ENCODE results near the gene STAT4. TPM values are rescaled to one million over a fixed set of nuclear protein-coding genes. Genes with fewer than 3 reads are reported as not detected.

STAT4 gene
- total and polyA plus RNA-seq, 4 donors, result 0.85 to 7.9 (median 3.2) TPM

- Histone ChIP-seq H3K4me1 (ENCODE audit: control insufficient read depth in 4 of 4, insufficient read depth in 4 of 4, low read length in 3 of 4) (no peaks in the 10 kb centered on the region), H3K9ac (ENCODE audit: low read depth in 1 of 2, low read length in 2 of 2) (no peak overlapping the region), H3K4me3 (ENCODE audit: low read depth in 1 of 3, low read length in 3 of 3) (no peak overlapping the region), H3K36me3 (ENCODE audit: control insufficient read depth in 4 of 4, insufficient read depth in 3 of 4, low read depth in 1 of 4, low read length in 3 of 4) (no peaks in the 10 kb centered on the region), H3K27ac (ENCODE audit: low read depth in 1 of 2, low read length in 2 of 2) (no peak overlapping the region), H3K9me3 (ENCODE audit: control insufficient read depth in 4 of 4, low read length in 3 of 4) (no peaks in the 10 kb centered on the region), H3K27me3 (ENCODE audit: control insufficient read depth in 4 of 4, insufficient read depth in 4 of 4, low read length in 3 of 4) (no peaks in the 10 kb centered on the region)
- no peak for DNase-seq (ENCODE audit: low spot score)
- 89% methylated on average over 3 of the region's 3 CpGs for WGBS
- TF ChIP-seq ZBTB33 (IDR thresholded peaks at IDR 0.05) (no peak), JUND (IDR thresholded peaks at IDR 0.05) (no peak), FOXA2 (IDR thresholded peaks at IDR 0.05) (no peak), HNF4A (conservative IDR thresholded peaks at IDR 0.05) (no peak), RAD21 (IDR thresholded peaks at IDR 0.05) (no peak)
- TF ChIP-seq, protein P1, sequence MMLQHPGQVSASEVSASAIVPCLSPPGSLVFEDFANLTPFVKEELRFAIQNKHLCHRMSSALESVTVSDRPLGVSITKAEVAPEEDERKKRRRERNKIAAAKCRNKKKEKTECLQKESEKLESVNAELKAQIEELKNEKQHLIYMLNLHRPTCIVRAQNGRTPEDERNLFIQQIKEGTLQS (IDR thresholded peaks at IDR 0.05), result no peak
Observed at GRCh38 chr2:191197096-191197495, 46.3 kb upstream of the STAT4 start.

GRCh38 chr2:191195021-191195420 lies 44.2 kb upstream of the STAT4 start:
- Histone ChIP-seq H3K9ac (ENCODE audit: low read depth in 1 of 2, low read length in 2 of 2) (no peak overlapping the region), H3K9me3 (ENCODE audit: control insufficient read depth in 4 of 4, low read length in 3 of 4) (no peaks in the 10 kb centered on the region), H3K4me3 (ENCODE audit: low read depth in 1 of 3, low read length in 3 of 3) (no peak overlapping the region), H3K27me3 (ENCODE audit: control insufficient read depth in 4 of 4, insufficient read depth in 4 of 4, low read length in 3 of 4) (no peaks in the 10 kb centered on the region), H3K4me1 (ENCODE audit: control insufficient read depth in 4 of 4, insufficient read depth in 4 of 4, low read length in 3 of 4) (no peaks in the 10 kb centered on the region), H3K27ac (ENCODE audit: low read depth in 1 of 2, low read length in 2 of 2) (no peak overlapping the region), H3K36me3 (ENCODE audit: control insufficient read depth in 4 of 4, insufficient read depth in 3 of 4, low read depth in 1 of 4, low read length in 3 of 4) (no peaks in the 10 kb centered on the region)
- WGBS, result 91% methylated on average over 1 of the region's 1 CpG
- TF ChIP-seq HNF4A (conservative IDR thresholded peaks at IDR 0.05), result no peak
- TF ChIP-seq YY1 (IDR thresholded peaks at IDR 0.05), result no peak
- TF ChIP-seq EGR1 (IDR thresholded peaks at IDR 0.05; ENCODE audit: low read depth in 2 of 2), result no peak
- no peak for TF ChIP-seq FOXA1 (IDR thresholded peaks at IDR 0.05)
- TF ChIP-seq HNF4G (IDR thresholded peaks at IDR 0.05), result no peak
- TF ChIP-seq, protein P1 (IDR thresholded peaks at IDR 0.05), result no peak
- no peak for TF ChIP-seq SP1 (IDR thresholded peaks at IDR 0.05)
- TF ChIP-seq REST (IDR thresholded peaks at IDR 0.05), result no peak
- TF ChIP-seq ZBTB33 (IDR thresholded peaks at IDR 0.05), result no peak
- TF ChIP-seq, protein P2, sequence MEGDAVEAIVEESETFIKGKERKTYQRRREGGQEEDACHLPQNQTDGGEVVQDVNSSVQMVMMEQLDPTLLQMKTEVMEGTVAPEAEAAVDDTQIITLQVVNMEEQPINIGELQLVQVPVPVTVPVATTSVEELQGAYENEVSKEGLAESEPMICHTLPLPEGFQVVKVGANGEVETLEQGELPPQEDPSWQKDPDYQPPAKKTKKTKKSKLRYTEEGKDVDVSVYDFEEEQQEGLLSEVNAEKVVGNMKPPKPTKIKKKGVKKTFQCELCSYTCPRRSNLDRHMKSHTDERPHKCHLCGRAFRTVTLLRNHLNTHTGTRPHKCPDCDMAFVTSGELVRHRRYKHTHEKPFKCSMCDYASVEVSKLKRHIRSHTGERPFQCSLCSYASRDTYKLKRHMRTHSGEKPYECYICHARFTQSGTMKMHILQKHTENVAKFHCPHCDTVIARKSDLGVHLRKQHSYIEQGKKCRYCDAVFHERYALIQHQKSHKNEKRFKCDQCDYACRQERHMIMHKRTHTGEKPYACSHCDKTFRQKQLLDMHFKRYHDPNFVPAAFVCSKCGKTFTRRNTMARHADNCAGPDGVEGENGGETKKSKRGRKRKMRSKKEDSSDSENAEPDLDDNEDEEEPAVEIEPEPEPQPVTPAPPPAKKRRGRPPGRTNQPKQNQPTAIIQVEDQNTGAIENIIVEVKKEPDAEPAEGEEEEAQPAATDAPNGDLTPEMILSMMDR (IDR thresholded peaks at IDR 0.05; ENCODE audit: low read depth, low read length, missing input control), result no peak
- TF ChIP-seq RXRA (IDR thresholded peaks at IDR 0.05), result no peak
- TF ChIP-seq TAF1 (conservative IDR thresholded peaks at IDR 0.05), result no peak
- TF ChIP-seq FOXA2 (IDR thresholded peaks at IDR 0.05), result no peak
- no peak for TF ChIP-seq JUND (IDR thresholded peaks at IDR 0.05)
- TF ChIP-seq GABPA (IDR thresholded peaks at IDR 0.05 in 1 of 2, conservative IDR thresholded peaks at IDR 0.05 in 1 of 2), result no peak
- TF ChIP-seq RAD21 (IDR thresholded peaks at IDR 0.05), result no peak
- DNase-seq (ENCODE audit: low spot score), result no peak

Data from liver (tissue), 9 donors.